Urothelium cell line (cell line): ENCODE results near the gene PRKAG2.

Source experiments
- DNase-seq: peaks from one replicate; pipeline ENCODE4 v3.0.0; 2011; ENCODE audit warnings: low spot score, mixed read lengths
- FAIRE-seq: peaks from 2 replicates; lab custom pipeline; 2011; peaks lifted over from hg19 to GRCh38; lab: Jason Lieb, UNC

Gene PRKAG2

GRCh38 chr7:151901828-151902227 is 24.9 kb upstream of the PRKAG2 start:
- DNase-seq = no peak
- no peak for FAIRE-seq

GRCh38 chr7:151900986-151901621 is 24.2 kb upstream of the PRKAG2 start:
- DNase-seq = no peak
- FAIRE-seq = no peak

- no peak for FAIRE-seq
Observed at GRCh38 chr7:151900591-151900985, 23.7 kb upstream of the PRKAG2 start.

GRCh38 chr7:151899513-151900360 is 22.8 kb upstream of the PRKAG2 start:
- FAIRE-seq (no peak), DNase-seq (no peak)

More at GRCh38 chr7:151900591-151900985, 23.7 kb upstream of the PRKAG2 start:
- DNase-seq = no peak

GRCh38 chr7:151897951-151898686 is 21.2 kb upstream of the PRKAG2 start:
- DNase-seq (no peak), FAIRE-seq (no peak)

- no peak for DNase-seq
- no peak for FAIRE-seq
Observed at GRCh38 chr7:151897161-151897731, 20.3 kb upstream of the PRKAG2 start.

GRCh38 chr7:151896486-151896885 is 19.6 kb upstream of the PRKAG2 start:
- DNase-seq = no peak

GRCh38 chr7:151896086-151896485 is 19.2 kb upstream of the PRKAG2 start:
- no peak for DNase-seq
- FAIRE-seq = no peak

More at GRCh38 chr7:151896486-151896885, 19.6 kb upstream of the PRKAG2 start:
- FAIRE-seq = no peak

GRCh38 chr7:151895631-151896031 is 18.7 kb upstream of the PRKAG2 start:
- FAIRE-seq (no peak), DNase-seq (no peak)

- no peak for DNase-seq
- no peak for FAIRE-seq
Observed at GRCh38 chr7:151895008-151895630, 18.2 kb upstream of the PRKAG2 start.

GRCh38 chr7:151894111-151895007 is 17.4 kb upstream of the PRKAG2 start:
- DNase-seq = no peak
- no peak for FAIRE-seq

GRCh38 chr7:151893405-151893923 is 16.5 kb upstream of the PRKAG2 start:
- FAIRE-seq (no peak), DNase-seq (no peak)

- DNase-seq (no peak), FAIRE-seq (no peak)
Observed at GRCh38 chr7:151891753-151892152, 14.8 kb upstream of the PRKAG2 start.

- FAIRE-seq (no peak), DNase-seq (no peak)
Observed at GRCh38 chr7:151891182-151891581, 14.3 kb upstream of the PRKAG2 start.

- FAIRE-seq = no peak
- DNase-seq = no peak
Observed at GRCh38 chr7:151890355-151891004, 13.6 kb upstream of the PRKAG2 start.

GRCh38 chr7:151889406-151890354 is 12.8 kb upstream of the PRKAG2 start:
- no peak for FAIRE-seq
- no peak for DNase-seq

GRCh38 chr7:151888079-151889067 is 11.5 kb upstream of the PRKAG2 start:
- no peak for FAIRE-seq

More at GRCh38 chr7:151888079-151889067, 11.5 kb upstream of the PRKAG2 start:
- DNase-seq = no peak
